Esophagus squamous epithelium (tissue), 5 donors: ENCODE results near the gene PTPRN2. TPM values are rescaled to one million over a fixed set of nuclear protein-coding genes. Genes with fewer than 3 reads are reported as not detected.
"Not testable (repeated sequence)": the region's sequence is repeated elsewhere in the genome, so short reads cannot be mapped to it uniquely, and the experiment has no call there.

ENCODE experiments used
- DNase-seq: peaks from one replicate; lab custom pipeline; 2025; lab: John Stamatoyannopoulos, UW
- H3K27ac ChIP-seq, 4 donors: fragments of 200-600 bp; sonication (generic); one replicate each; pipeline ENCODE4 v1.5.1; 2016 to 2019; ENCODE audit warnings: mild to moderate bottlenecking in 1 of 4
- H3K27me3 ChIP-seq, 4 donors: fragments of 200-600 bp; sonication (generic); 1 replicate in 3 of 4; 2 replicates in 1 of 4; pipeline versions ENCODE4 v1.5.1 to v1.6.0; 2017 to 2021; ENCODE audit warnings: antibody characterized with exemption in 1 of 4
- H3K36me3 ChIP-seq, 3 donors: fragments of 200-600 bp; sonication (generic); one replicate each; pipeline ENCODE4 v1.5.1; 2016 to 2019
- H3K4me1 ChIP-seq, 3 donors: fragments of 200-600 bp; sonication (generic); one replicate each; pipeline ENCODE4 v1.5.1; 2017 to 2019
- H3K4me3 ChIP-seq, 4 donors: fragments of 200-600 bp; sonication (generic); 1 replicate in 3 of 4; 2 replicates in 1 of 4; pipeline ENCODE4 v1.5.1; 2016 to 2019; ENCODE audit warnings: mild to moderate bottlenecking in 2 of 4, moderate library complexity in 1 of 4
- H3K9me3 ChIP-seq, 3 donors: fragments of 200-600 bp; sonication (generic); one replicate each; pipeline ENCODE4 v1.5.1; 2016 to 2019
- CTCF ChIP-seq, 6 experiments: fragments of 450-650 bp in 4 of 6; fragments of 200-600 bp in 2 of 6; sonication (generic) in 2 of 6; IDR thresholded peaks; one replicate each; pipeline ENCODE4 v1.5.1; 2016 to 2019; ENCODE audit warnings: antibody characterized with exemption in 6 of 6, mild to moderate bottlenecking in 4 of 6, moderate library complexity in 4 of 6
- POLR2A ChIP-seq, 4 donors: fragments of 450-650 bp; IDR thresholded peaks; one replicate each; pipeline ENCODE4 v1.6.1; 2017; ENCODE audit warnings: antibody characterized with exemption in 4 of 4, mild to moderate bottlenecking in 4 of 4, moderate library complexity in 3 of 4
- WGBS, 2 donors: methylation state at CpG; one replicate each; pipeline ENCODE4 v1.1.5; 2018; 5-methylcytosine and 5-hydroxymethylcytosine counted together
- intact Hi-C: fragments of 100-400 bp; cut with DNase I; formaldehyde crosslinking; loops from one replicate; pipeline ENCODE4 v1.15.0; 2022
- total RNA-seq, 4 donors: library from RNA; depleted of rRNA; stranded (reverse); fragments of >200 nt; gene quantifications; one replicate each; pipeline ENCODE4 v1.1.0, GENCODE V29; 2016
- donor health status: DM: yes; HTN: yes; CAD: no.

PTPRN2 gene
- total RNA-seq, 4 donors from 2014 or later, result 0.38 to 2.7 (median 1.0) TPM

- Histone ChIP-seq H3K4me3 (peak overlapping the region in 1 of 4 donors; percentile 40), H3K27me3 (peaks cover 0 to 20% (median 0%) of the 10 kb centered on the region in 4 donors), H3K27ac (peak overlapping the region in 1 of 4 donors; percentile 40), H3K36me3 (no peaks in the 10 kb centered on the region), H3K4me1 (no peaks in the 10 kb centered on the region), H3K9me3 (peaks cover 0 to 7% (median 0%) of the 10 kb centered on the region in 3 donors)
- no peak for DNase-seq
- TF ChIP-seq CTCF (IDR thresholded peaks at IDR 0.05) (no peak), POLR2A (IDR thresholded peaks at IDR 0.05) (no peak)
- intact Hi-C loops, result no loop called here
- WGBS, 2 donors, result 54 to 66% methylated on average over 4 to 6 of the region's 12 CpGs
Observed at GRCh38 chr7:157502701-157503111, 1084.9 kb downstream of the PTPRN2 start.

- Histone ChIP-seq H3K4me1 (no peaks in the 10 kb centered on the region), H3K27me3 (peaks cover 0 to 12% (median 0%) of the 10 kb centered on the region in 4 donors), H3K36me3 (no peaks in the 10 kb centered on the region), H3K27ac (no peak overlapping the region), H3K4me3 (no peak overlapping the region), H3K9me3 (peaks cover 0 to 7% (median 0%) of the 10 kb centered on the region in 3 donors)
- intact Hi-C loops, result no loop called here
- 73 to 85% methylated on average over 19 to 20 of the region's 22 CpGs for WGBS, 2 donors
- no peak for DNase-seq
- TF ChIP-seq CTCF (IDR thresholded peaks at IDR 0.05), result no peak
- TF ChIP-seq POLR2A (IDR thresholded peaks at IDR 0.05), result no peak
Observed at GRCh38 chr7:157501581-157501980, 1086.0 kb downstream of the PTPRN2 start.

- intact Hi-C loops, H3K4me3 ChIP-seq, H3K27ac ChIP-seq, DNase-seq, H3K9me3 ChIP-seq, H3K4me1 ChIP-seq, H3K36me3 ChIP-seq: not testable (repeated sequence)
- WGBS, 2 donors, result 71 to 90% methylated on average over 1 to 3 of the region's 45 CpGs
- H3K27me3 ChIP-seq, result peaks cover 0 to 11% (median 0%) of the 10 kb centered on the region in 4 donors
Observed at GRCh38 chr7:157500989-157501540, 1086.6 kb downstream of the PTPRN2 start.

- DNase-seq, result no peak
- no peaks in the 10 kb centered on the region for H3K9me3 ChIP-seq
- H3K4me3 ChIP-seq, result no peak overlapping the region
- TF ChIP-seq CTCF (IDR thresholded peaks at IDR 0.05), result no peak
- TF ChIP-seq POLR2A (IDR thresholded peaks at IDR 0.05), result no peak
- H3K4me1 ChIP-seq, result no peaks in the 10 kb centered on the region
- peaks cover 0 to 11% (median 0%) of the 10 kb centered on the region in 4 donors for H3K27me3 ChIP-seq
- intact Hi-C loops, result no loop called here
- no peaks in the 10 kb centered on the region for H3K36me3 ChIP-seq
- WGBS, 2 donors, result 84 to 89% methylated on average over 20 to 27 of the region's 32 CpGs
- no peak overlapping the region for H3K27ac ChIP-seq
Observed at GRCh38 chr7:157500171-157500960, 1087.3 kb downstream of the PTPRN2 start.

GRCh38 chr7:157499835-157500153, 1087.8 kb downstream of the PTPRN2 start:
- Histone ChIP-seq H3K27ac (no peak overlapping the region), H3K4me3 (no peak overlapping the region), H3K36me3 (no peaks in the 10 kb centered on the region), H3K4me1 (no peaks in the 10 kb centered on the region), H3K9me3 (no peaks in the 10 kb centered on the region), H3K27me3 (peaks cover 0 to 14% (median 0%) of the 10 kb centered on the region in 4 donors)
- WGBS, 2 donors, result 74 to 91% methylated on average over 6 to 8 of the region's 9 CpGs
- no peak for TF ChIP-seq CTCF (IDR thresholded peaks at IDR 0.05)
- no peak for DNase-seq
- intact Hi-C loops, result no loop called here
